Lower lobe of right lung (tissue), 2 donors: ENCODE results near the gene PLPPR3. TPM values are rescaled to one million over a fixed set of nuclear protein-coding genes. Genes with fewer than 3 reads are reported as not detected.
A peak's percentile ranks its signal among the peaks of the same experiment; 100 is the strongest.
"Not testable (repeated sequence)": the region's sequence is repeated elsewhere in the genome, so short reads cannot be mapped to it uniquely, and the experiment has no call there.

ENCODE experiments used
- ATAC-seq, 2 donors: fragments of 200-7000 bp; cut with Tn5 transposase; one replicate each; pipeline ENCODE4 v1.9.1; 2020 to 2022; ENCODE audit warnings: mild to moderate bottlenecking in 2 of 2, moderate library complexity in 2 of 2
- DNase-seq: peaks from one replicate; pipeline ENCODE4 v3.0.0-alpha.2; 2020
- H3K27ac ChIP-seq: fragments of 200-600 bp; one replicate; pipeline ENCODE4 v1.8.0; 2022
- H3K27me3 ChIP-seq: fragments of 200-600 bp; one replicate; pipeline ENCODE4 v1.8.0; 2022; ENCODE audit warnings: low read depth
- H3K36me3 ChIP-seq: fragments of 200-600 bp; one replicate; pipeline ENCODE4 v1.8.0; 2022; ENCODE audit warnings: mild to moderate bottlenecking
- H3K4me1 ChIP-seq: fragments of 200-600 bp; one replicate; pipeline ENCODE4 v1.8.0; 2022
- H3K4me3 ChIP-seq: fragments of 200-600 bp; one replicate; pipeline ENCODE4 v1.8.0; 2022; ENCODE audit warnings: mild to moderate bottlenecking
- H3K9me3 ChIP-seq: fragments of 200-600 bp; one replicate; pipeline ENCODE4 v1.8.0; 2022
- CTCF ChIP-seq: fragments of 200-600 bp; IDR thresholded peaks from one replicate; pipeline ENCODE4 v1.8.0; 2022; ENCODE audit warnings: antibody characterized with exemption, mild to moderate bottlenecking
- intact Hi-C: fragments of 100-400 bp; cut with DNase I; formaldehyde crosslinking; loops from one replicate; pipeline ENCODE4 v1.11.0; 2022
- total RNA-seq: library from RNA; stranded (reverse); fragmentation: NEBNext Ultra II Directional; extraction: Animal tissue kit (Norgen Biotek cat#: 25700); gene quantifications from one replicate; pipeline ENCODE4 v1.2.1, GENCODE V29; 2021
- donor health status: DM: no; HTN: yes; CAD: no; lungs with severe emphysema.

The PLPPR3 gene
- total RNA-seq, 1 donor from 2014 or later, result 2.1 TPM

GRCh38 chr19:858284-858683 is 36.5 kb upstream of the PLPPR3 start:
- H3K27ac ChIP-seq, result peak overlapping the region; percentile 71
- no peak for TF ChIP-seq CTCF

GRCh38 chr19:855566-856120 is 33.9 kb upstream of the PLPPR3 start:
- no peak overlapping the region for H3K4me3 ChIP-seq
- DNase-seq (no peak), ATAC-seq (no peak)
- H3K27ac ChIP-seq, result no peak overlapping the region
- no peaks in the 10 kb centered on the region for H3K9me3 ChIP-seq
- H3K36me3 ChIP-seq, result no peaks in the 10 kb centered on the region
- H3K27me3 ChIP-seq, result peaks cover 23% of the 10 kb centered on the region
- peaks cover 21% of the 10 kb centered on the region for H3K4me1 ChIP-seq
- no peak for TF ChIP-seq CTCF
- intact Hi-C loops, result no loop called here

More at GRCh38 chr19:858284-858683, 36.5 kb upstream of the PLPPR3 start:
- DNase-seq (no peak), ATAC-seq (no peak)
- intact Hi-C loops, result no loop called here
- Histone ChIP-seq H3K4me1 (peaks cover 15% of the 10 kb centered on the region), H3K36me3 (no peaks in the 10 kb centered on the region), H3K27me3 (peaks cover 11% of the 10 kb centered on the region), H3K4me3 (no peak overlapping the region), H3K9me3 (no peaks in the 10 kb centered on the region)

GRCh38 chr19:855142-855541 is 33.4 kb upstream of the PLPPR3 start:
- no peak for TF ChIP-seq CTCF
- H3K27ac ChIP-seq, result no peak overlapping the region
- intact Hi-C loops, result no loop called here
- DNase-seq, result no peak
- H3K4me3 ChIP-seq, result no peak overlapping the region
- no peaks in the 10 kb centered on the region for H3K36me3 ChIP-seq
- peaks cover 18% of the 10 kb centered on the region for H3K27me3 ChIP-seq
- H3K9me3 ChIP-seq, result no peaks in the 10 kb centered on the region
- ATAC-seq, result no peak
- peaks cover 26% of the 10 kb centered on the region for H3K4me1 ChIP-seq

- no peak overlapping the region for H3K4me3 ChIP-seq
- ATAC-seq (no peak), DNase-seq (no peak)
- H3K4me1 ChIP-seq, result peaks cover 28% of the 10 kb centered on the region
- intact Hi-C loops, result no loop called here
- H3K27me3 ChIP-seq, result peaks cover 15% of the 10 kb centered on the region
- no peaks in the 10 kb centered on the region for H3K36me3 ChIP-seq
- TF ChIP-seq CTCF, result no peak
- H3K27ac ChIP-seq, result no peak overlapping the region
- no peaks in the 10 kb centered on the region for H3K9me3 ChIP-seq
These were observed 32.8 kb upstream of the PLPPR3 start for GRCh38 chr19:854549-854948.

- peaks cover 15% of the 10 kb centered on the region for H3K27me3 ChIP-seq
- DNase-seq, result not testable (repeated sequence)
These were observed 32.0 kb upstream of the PLPPR3 start for GRCh38 chr19:853614-854220.

GRCh38 chr19:853014-853585 is 31.3 kb upstream of the PLPPR3 start:
- Histone ChIP-seq H3K27me3 (peaks cover 18% of the 10 kb centered on the region), H3K4me1 (peaks cover 21% of the 10 kb centered on the region), H3K9me3 (no peaks in the 10 kb centered on the region), H3K4me3 (no peak overlapping the region), H3K27ac (no peak overlapping the region), H3K36me3 (no peaks in the 10 kb centered on the region)
- no peak for TF ChIP-seq CTCF
- no peak for ATAC-seq
- DNase-seq, result no peak
- intact Hi-C loops, result no loop called here

More at GRCh38 chr19:853614-854220, 32.0 kb upstream of the PLPPR3 start:
- intact Hi-C loops, H3K9me3 ChIP-seq, ATAC-seq, H3K27ac ChIP-seq, H3K36me3 ChIP-seq, H3K4me3 ChIP-seq: not testable (repeated sequence)
- peaks cover 21% of the 10 kb centered on the region for H3K4me1 ChIP-seq
